Prostate gland (tissue), 2 donors: ENCODE results near the gene GABPB1. TPM values are rescaled to one million over a fixed set of nuclear protein-coding genes. Genes with fewer than 3 reads are reported as not detected.

Source experiments
- DNase-seq: peaks from one replicate; pipeline ENCODE4 v3.0.0-alpha.2; 2019; ENCODE audit warnings: low spot score
- H3K27ac ChIP-seq, 2 donors: fragments of 200-600 bp; sonication (generic); 2 replicates each; pipeline ENCODE4 v1.5.1; 2017 to 2019
- H3K27me3 ChIP-seq: fragments of 200-600 bp; sonication (generic); replicated peaks from 2 replicates; pipeline ENCODE4 v1.5.1; 2019; ENCODE audit not compliant: insufficient read depth
- H3K36me3 ChIP-seq, 2 donors: fragments of 200-600 bp; sonication (generic); 1 replicate in 1 of 2; 2 replicates in 1 of 2; pipeline versions ENCODE4 v1.5.1 to v1.8.1; 2017 to 2019
- H3K4me1 ChIP-seq: fragments of 200-600 bp; sonication (generic); replicated peaks from 2 replicates; pipeline ENCODE4 v1.5.1; 2019
- H3K4me3 ChIP-seq, 2 donors: fragments of 200-600 bp; sonication (generic); 2 replicates each; pipeline ENCODE4 v1.5.1; 2017 to 2019
- H3K9me3 ChIP-seq: fragments of 200-600 bp; sonication (generic); 2 replicates; pipeline ENCODE4 v1.5.1; 2017
- POLR2A ChIP-seq: fragments of 450-650 bp; IDR thresholded peaks from one replicate; pipeline ENCODE4 v1.6.1; 2016; ENCODE audit warnings: antibody characterized with exemption, mild to moderate bottlenecking
- POLR2AphosphoS5 ChIP-seq: sonication (generic); formaldehyde crosslinking; IDR thresholded peaks from one replicate; pipeline ENCODE4 v1.6.1; 2017; ENCODE audit warnings: antibody characterized with exemption
- WGBS: methylation state at CpG from one replicate; pipeline ENCODE4 v1.1.5; 2018; 5-methylcytosine and 5-hydroxymethylcytosine counted together
- intact Hi-C: fragments of 100-400 bp; cut with DNase I; formaldehyde crosslinking; loops from one replicate; pipeline ENCODE4 v1.14.2; 2022
- total RNA-seq, 2 donors: library from RNA; depleted of rRNA; stranded (reverse); fragments of >200 nt; gene quantifications; one replicate each; pipeline ENCODE4 v1.1.0, GENCODE V29; 2016
- TF ChIP-seq, protein P1 (sequence below), 4 experiments: fragments of 200-600 bp in 2 of 4; fragments of 450-650 bp in 2 of 4; sonication (generic) in 2 of 4; IDR thresholded peaks; 1 replicate in 3 of 4; 2 replicates in 1 of 4; pipeline ENCODE4 v1.5.1; 2016 to 2019; ENCODE audit warnings: antibody characterized with exemption in 4 of 4, mild to moderate bottlenecking in 2 of 4, moderate library complexity in 2 of 4

GABPB1 gene
- total RNA-seq, 2 donors from 2014 or later = 31.8 to 34.1 TPM

GRCh38 chr15:50335251-50335650 lies 19.7 kb downstream of the GABPB1 start:
- H3K9me3 ChIP-seq = no peaks in the 10 kb centered on the region
- H3K4me1 ChIP-seq = no peaks in the 10 kb centered on the region
- H3K4me3 ChIP-seq = no peak overlapping the region
- DNase-seq = no peak
- H3K27me3 ChIP-seq = no peaks in the 10 kb centered on the region
- 97% methylated on average over 4 of the region's 4 CpGs for WGBS
- intact Hi-C loops = no loop called here
- no peak overlapping the region for H3K27ac ChIP-seq
- TF ChIP-seq, protein P1, sequence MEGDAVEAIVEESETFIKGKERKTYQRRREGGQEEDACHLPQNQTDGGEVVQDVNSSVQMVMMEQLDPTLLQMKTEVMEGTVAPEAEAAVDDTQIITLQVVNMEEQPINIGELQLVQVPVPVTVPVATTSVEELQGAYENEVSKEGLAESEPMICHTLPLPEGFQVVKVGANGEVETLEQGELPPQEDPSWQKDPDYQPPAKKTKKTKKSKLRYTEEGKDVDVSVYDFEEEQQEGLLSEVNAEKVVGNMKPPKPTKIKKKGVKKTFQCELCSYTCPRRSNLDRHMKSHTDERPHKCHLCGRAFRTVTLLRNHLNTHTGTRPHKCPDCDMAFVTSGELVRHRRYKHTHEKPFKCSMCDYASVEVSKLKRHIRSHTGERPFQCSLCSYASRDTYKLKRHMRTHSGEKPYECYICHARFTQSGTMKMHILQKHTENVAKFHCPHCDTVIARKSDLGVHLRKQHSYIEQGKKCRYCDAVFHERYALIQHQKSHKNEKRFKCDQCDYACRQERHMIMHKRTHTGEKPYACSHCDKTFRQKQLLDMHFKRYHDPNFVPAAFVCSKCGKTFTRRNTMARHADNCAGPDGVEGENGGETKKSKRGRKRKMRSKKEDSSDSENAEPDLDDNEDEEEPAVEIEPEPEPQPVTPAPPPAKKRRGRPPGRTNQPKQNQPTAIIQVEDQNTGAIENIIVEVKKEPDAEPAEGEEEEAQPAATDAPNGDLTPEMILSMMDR (IDR thresholded peaks at IDR 0.05) = no peak
- no peak for TF ChIP-seq POLR2AphosphoS5
- TF ChIP-seq POLR2A = no peak
- no peaks in the 10 kb centered on the region for H3K36me3 ChIP-seq

GRCh38 chr15:50333229-50333628 lies 21.8 kb downstream of the GABPB1 start:
- H3K27ac ChIP-seq = no peak overlapping the region
- H3K9me3 ChIP-seq = no peaks in the 10 kb centered on the region
- WGBS = 92% methylated on average over 4 of the region's 4 CpGs
- no peaks in the 10 kb centered on the region for H3K4me1 ChIP-seq
- H3K36me3 ChIP-seq = no peaks in the 10 kb centered on the region
- no peak for DNase-seq
- H3K4me3 ChIP-seq = no peak overlapping the region
- H3K27me3 ChIP-seq = no peaks in the 10 kb centered on the region
- TF ChIP-seq, protein P1 (IDR thresholded peaks at IDR 0.05) = no peak
- no peak for TF ChIP-seq POLR2A
- TF ChIP-seq POLR2AphosphoS5 = no peak
- intact Hi-C loops = no loop called here

DNA sequence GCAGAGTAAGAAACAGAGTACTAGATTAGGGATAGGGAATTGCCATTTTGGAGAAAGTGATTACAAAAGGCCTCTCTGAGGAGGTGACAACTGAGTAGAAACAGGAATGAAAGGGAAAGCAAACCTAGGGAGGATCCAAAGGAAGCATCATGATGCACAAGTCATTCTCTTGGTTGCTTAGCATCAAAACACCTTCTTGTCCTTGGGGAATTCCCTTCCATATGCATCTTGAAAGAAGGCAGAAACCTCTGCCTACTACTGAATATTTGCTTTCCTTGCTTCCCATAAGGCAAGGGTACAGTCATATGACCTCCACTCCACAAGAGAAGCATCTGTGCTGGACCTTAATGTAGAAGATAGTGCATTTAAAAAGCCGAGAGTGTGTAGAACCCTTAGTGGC lies 24.1 kb downstream of the GABPB1 start:
- no peak for DNase-seq
- Histone ChIP-seq H3K27ac (no peak overlapping the region), H3K9me3 (no peaks in the 10 kb centered on the region), H3K27me3 (no peaks in the 10 kb centered on the region), H3K4me1 (no peaks in the 10 kb centered on the region), H3K4me3 (no peak overlapping the region), H3K36me3 (no peaks in the 10 kb centered on the region)
- intact Hi-C loops = no loop called here
- TF ChIP-seq POLR2AphosphoS5 (no peak), POLR2A (no peak)
- TF ChIP-seq, protein P1 (IDR thresholded peaks at IDR 0.05) = no peak
- WGBS = 95% methylated on average over 1 of the region's 1 CpG

- Histone ChIP-seq H3K27me3 (no peaks in the 10 kb centered on the region), H3K36me3 (no peaks in the 10 kb centered on the region), H3K27ac (no peak overlapping the region), H3K9me3 (no peaks in the 10 kb centered on the region), H3K4me1 (no peaks in the 10 kb centered on the region), H3K4me3 (no peak overlapping the region)
- 61% methylated on average over 3 of the region's 3 CpGs for WGBS
- intact Hi-C loops = no loop called here
- no peak for TF ChIP-seq POLR2A
- no peak for DNase-seq
Observed at GRCh38 chr15:50328116-50328515, 26.9 kb downstream of the GABPB1 start.

- intact Hi-C loops = no loop called here
- Histone ChIP-seq H3K27ac (no peak overlapping the region), H3K36me3 (no peaks in the 10 kb centered on the region), H3K9me3 (no peaks in the 10 kb centered on the region), H3K4me1 (no peaks in the 10 kb centered on the region), H3K27me3 (no peaks in the 10 kb centered on the region), H3K4me3 (no peak overlapping the region)
- DNase-seq = no peak
- WGBS = 46% methylated on average over 3 of the region's 3 CpGs
- TF ChIP-seq, protein P1 (IDR thresholded peaks at IDR 0.05) = no peak
- TF ChIP-seq POLR2A (no peak), POLR2AphosphoS5 (no peak)
Observed at GRCh38 chr15:50321680-50322210, 33.3 kb downstream of the GABPB1 start.
